HuH-7 (cell line): ENCODE results near the gene IGDCC3.

ENCODE experiments used
- DNase-seq: peaks from one replicate; pipeline ENCODE4 v3.0.0; 2011; ENCODE audit warnings: low spot score

IGDCC3 gene

DNA sequence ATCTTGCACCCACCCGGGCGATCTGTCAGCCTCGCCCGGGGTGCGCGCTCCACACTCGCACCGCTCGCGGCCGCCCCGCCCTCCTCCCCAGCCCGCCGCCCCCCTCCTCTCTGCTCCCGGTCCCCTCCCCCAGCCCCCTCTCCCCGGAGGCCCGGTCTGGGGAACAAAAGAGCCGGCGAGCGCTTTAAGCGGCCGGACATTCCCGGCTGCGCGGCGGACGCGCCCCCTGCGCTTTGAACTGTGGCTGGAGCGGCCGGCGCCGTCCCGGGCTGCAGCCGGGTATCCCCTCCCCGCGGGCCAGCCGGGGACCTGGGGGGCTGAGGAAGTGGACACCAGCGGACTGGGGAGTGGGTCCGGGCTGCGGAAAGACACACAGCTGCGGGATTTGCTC, at the start of gene IGDCC3:
Gene IGDCC3, minus strand, starts transcription at position 27 of the 391 bp plus-strand sequence. CDS start 214 bp downstream, outside the sequence.
- peak; percentile 90 for DNase-seq

DNA sequence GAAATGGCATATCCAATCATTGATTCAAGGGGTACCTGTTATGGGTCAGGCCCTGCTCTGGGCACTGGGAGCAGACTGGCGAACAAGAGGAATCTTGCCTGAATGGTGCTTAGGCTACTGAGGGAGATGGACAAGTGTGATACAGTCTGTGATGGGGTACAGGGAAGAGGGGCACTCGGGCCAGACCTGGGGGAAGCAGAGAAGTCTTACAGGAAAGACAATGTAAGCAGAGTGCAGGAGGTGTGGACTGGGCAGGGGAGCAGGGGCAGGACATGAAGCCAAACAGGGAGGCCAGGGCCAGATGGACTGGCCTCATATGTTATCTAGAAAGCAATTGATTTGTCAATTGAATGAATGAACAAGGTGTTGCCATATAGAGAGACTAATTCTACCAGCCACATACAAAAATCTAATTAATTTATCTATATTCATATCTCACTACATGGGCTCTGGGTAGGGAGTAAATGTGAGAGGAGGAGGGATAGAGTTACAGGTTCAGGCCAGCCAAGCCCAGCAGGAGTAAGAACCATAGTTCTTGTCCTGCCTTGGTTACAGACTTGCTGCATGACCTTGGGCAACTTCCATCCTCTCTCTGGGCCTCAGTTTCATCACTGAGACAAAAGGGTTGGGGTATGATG, 48.5 kb upstream of the IGDCC3 start:
- no peak for DNase-seq

DNA sequence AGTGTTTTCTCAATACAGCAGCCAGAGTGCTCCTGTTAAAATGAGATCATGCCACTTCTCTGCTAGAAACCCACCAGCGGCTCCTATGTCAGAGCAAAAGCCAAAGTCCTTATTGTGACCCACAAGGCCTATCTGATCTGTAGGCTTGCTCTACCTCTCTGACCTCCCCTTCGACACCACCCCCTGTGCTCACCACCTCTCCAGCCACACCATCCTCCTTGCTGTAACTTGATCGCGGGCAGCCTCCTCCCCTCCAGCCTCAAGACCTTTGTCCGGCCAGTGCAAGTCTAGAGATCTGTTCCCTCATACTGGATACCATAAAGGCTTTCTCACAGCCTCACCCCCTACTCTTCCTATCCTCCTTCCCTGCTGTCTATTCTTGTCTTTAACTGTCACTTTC, 46.9 kb upstream of the IGDCC3 start:
- peak; percentile 74 for DNase-seq

DNA sequence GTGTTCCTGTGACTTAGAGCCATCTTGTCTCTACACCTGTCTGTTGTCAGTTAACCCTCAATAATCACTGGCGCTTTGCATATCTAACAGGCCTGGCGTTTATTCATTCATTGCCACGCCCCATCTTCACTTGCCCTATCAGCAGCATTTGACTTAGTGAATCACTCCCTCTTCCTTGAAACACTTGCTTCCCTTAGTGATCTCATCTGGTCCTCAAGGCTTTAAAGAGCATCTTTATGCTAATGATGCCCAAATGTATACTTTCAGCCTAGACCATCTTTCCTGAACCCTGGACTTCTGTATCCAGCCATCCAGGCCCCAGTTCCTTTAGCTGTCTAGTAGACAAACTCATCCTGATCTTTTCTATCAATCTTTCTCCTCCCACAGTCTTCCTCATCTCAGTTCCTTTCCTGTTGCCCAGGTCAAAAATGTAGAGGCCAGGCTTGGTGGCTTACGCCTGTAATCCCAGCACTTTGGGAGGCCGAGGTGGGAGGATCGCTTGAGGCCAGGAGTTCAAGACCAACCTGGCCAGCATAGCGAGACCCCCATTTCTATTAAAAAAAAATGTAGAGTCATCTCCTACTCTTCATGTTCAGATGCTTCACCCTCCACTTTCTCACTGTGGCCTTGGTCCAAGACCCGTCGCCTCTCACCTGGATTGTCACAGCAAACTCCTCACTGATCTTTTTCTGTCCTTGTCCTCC, 46.3 kb upstream of the IGDCC3 start:
- no peak for DNase-seq

DNA sequence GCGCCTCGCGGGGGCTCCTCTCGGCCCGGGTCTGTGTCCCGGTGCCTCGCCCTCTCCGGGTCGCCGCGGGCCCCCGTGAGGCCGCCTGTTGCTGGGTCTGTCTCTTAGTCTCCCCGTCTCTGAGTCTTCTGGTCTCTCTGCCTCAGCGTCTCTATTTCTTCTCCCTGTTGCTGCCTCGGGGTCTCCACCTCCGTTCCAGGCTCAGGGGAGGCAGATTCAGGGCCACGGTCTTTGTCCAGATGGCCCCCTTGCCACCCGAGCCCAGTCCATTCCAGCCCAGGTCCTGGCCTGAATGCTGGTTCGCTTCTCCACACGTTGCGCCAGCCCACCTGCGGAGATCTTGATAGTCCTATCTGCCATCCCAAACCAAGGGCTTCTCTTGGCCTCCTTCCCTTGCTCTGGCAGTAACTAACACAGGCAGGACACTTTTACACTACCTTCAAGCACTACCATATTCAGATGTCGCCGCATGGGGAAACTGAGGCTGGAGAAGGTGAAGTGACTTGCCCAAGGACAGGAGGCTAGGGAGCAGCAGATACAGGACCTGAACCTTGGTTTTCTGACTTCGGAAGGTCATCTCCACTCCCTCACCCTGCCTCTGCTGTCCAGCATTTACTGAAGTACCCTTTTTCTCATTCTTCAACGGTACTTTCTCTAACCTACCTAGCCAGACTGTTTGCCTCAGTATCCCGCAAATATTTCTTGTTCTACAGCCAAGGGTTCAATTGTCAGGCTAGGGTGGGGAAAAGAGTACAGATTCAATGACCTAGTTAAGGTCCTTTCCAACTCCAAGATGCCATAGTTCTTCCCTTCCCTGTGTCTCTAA, 45.6 kb upstream of the IGDCC3 start:
- DNase-seq = no peak

DNA sequence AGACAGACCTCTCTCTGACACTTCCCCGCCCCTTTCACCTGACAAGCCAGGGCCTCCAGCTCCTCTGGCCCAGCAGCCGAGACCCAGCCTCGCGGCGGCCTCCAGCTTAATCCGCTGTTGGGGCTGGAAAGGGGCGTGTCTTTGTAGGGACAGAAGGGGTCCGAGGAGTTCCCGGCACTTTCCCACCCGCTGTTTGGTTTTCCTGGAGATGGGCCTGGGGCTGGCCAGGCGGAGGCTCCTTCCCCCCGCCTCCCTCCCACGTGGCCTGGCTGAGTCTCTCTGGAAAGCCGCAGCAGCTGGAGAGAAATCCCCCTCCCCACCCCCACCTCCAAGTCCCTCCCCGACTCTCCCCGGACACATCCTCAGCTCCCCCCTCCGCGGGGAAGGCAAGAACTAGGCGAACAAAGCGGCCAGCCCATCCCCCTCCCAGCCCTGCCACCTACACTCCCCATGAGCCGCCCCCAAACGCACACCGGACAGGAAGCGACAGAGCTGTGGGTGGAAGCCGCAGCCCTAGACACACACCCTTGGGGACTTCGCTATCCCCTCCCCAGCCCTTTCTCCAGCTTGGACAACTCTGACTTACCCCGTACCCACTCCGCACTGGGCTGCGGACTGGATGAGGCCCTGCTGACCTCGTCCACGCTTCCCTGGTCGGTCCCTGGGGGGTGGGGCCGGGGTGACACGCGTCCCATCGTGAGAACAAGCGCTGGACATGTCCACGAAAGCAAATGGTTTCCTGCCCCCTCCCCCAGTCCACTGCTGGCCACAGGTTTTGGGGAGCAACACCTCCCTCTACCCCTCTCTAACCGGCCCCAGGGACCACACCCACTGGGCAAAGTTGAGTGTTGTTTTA, 43.8 kb upstream of the IGDCC3 start:
- peak; percentile 57 for DNase-seq

DNA sequence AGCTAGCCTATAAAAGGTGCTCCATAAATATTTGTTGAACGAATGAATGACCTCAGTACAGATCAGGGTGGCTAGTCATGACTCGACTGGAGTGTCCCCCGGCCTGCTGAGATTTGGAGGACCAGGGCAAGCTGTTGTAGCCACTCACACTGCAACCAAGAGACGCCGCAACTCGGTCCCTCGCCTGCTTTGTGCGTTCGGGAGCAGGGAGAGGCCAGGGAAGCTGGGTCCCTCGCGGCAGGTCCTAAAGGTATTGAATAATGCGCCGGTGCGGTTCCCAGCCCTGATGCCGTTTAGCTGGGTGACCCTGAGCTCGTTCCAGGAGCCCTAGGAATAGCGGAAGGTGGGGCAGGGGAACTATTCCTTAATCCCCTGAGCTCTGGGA, 43.2 kb upstream of the IGDCC3 start:
- no peak for DNase-seq

DNA sequence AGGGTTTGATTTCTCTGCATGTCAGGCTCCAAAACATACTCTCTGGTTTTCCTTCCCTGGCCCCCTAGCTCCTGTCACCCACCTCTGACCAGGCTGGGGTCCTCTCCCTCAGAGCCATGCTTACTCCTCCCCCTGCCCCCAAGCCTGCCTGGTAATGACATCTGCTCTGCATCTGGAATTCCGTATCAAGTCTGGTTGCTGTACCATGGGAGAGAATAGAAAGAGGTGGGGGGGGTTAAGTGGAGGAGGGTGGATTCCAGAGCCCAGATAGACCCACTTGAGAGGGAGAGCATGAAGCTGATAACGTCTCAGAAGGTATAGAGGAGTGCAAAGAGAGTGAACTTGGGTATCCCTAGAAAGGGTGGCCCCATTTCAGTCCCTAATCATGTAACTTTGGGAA, 40.8 kb upstream of the IGDCC3 start:
- DNase-seq = no peak

DNA sequence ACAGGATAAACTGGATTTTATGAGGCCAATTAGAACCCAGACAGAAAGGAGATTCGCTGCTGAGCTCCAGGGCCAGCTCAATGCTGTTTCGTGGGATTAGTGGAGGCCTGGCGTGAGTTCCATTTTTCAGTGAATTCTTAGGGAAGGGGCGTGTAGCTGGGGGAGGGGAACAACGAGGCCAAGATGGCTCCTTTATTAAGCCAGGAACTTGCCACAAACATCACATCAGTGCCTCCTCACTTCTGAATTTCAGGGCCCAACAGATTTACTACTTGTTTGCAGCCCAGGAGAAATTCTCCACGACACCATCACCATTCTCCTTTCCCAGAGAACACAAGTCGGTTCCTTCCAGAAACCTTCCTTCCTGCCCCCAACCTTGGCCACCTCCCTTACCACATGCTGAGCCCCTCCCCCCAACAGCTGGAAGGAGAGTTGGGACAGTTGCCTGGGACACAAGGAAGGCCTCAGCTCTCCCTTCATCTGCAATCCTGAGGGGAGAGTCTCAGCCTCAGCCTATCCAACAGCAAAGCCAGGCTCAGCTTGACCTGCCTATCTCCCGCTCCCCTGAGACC, 39.1 kb upstream of the IGDCC3 start:
- DNase-seq = no peak

DNA sequence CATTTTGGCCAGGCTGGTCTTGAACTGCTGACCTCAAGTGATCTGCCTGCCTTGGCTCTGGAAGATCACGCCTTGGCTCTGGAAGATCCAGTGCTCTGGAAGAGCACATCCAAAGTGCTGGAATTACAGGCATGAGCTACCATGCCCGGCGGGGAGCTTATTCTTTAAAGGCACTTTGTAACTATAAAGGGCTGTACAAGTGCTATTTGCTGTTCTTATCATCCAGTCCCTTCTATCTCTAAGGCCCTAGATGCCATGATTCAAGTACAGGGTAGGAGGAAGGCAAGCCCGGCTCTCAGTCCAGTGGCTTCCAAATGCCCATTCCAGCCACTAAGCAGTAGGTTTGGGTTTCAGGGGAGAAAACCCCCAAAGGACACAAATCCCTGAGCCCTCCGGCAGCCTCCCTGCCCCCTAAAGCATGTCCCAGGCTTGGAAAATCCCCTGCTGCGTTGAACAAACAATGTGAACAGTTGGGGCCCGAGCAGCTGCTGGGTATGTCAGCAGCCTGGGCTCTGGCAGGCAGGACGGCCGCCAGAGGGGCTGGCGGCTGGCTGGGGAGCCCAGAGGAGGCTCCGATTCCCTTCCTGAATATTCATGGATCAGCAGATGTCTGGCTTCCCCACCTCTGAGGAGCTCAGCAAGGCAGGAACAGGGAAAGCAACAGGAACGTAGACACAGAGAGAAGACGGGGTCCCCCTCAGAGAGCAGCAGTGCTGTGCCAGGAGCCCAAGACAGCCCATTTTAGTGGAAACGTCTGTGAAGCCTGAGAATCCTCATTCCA, 37.2 kb upstream of the IGDCC3 start:
- DNase-seq = peak; percentile 80

DNA sequence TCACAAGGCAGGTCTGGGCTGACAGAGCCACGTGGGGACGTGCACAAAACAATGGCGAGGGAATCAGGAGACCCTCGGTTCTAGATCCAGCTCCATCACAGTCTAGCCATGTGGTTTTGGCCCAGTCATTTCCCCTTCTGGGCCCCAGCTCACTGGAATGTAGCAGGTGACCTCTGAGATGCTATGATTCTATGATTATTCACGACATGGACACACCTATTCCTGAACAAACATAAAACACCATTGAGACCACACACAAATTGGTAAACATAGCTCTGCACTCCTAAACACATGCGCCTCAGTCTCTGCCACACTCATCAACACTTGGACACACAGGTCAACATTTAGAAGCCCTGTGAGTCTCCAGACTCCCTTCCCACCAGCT, 36.0 kb upstream of the IGDCC3 start:
- no peak for DNase-seq

DNA sequence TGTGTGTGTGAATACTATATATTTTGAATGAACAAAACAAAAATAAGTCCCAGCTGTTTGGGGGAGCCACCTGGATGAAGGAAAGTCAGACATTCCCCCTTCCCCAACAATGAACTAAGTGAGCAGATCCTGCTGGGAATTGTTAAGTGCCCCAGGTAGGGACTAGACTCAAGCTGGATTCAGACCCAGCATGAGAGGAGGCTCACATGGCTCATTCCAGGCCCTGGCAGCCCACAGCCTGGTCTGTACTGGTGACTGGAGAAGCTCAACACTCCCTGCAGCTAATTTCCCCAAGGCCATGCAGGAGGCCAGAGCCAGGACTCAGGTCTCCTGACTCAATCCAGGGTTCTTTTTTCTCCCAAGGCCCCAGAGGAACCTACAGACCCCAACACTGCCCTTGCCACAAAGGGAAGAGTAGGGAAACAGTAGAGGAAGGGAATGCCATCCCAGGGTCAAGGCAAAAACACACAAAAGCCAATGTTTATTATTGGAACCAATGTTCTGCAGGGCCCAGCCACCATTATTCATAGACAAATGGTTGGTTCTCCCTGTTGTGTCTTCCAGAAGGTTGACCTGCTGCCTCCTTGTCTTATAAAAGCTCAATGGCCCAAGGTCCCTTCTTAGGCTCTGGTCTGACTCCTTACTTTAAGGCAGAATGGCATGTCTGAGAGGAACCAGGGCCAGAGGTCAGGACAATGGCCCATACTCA, 35.4 kb upstream of the IGDCC3 start:
- no peak for DNase-seq

DNA sequence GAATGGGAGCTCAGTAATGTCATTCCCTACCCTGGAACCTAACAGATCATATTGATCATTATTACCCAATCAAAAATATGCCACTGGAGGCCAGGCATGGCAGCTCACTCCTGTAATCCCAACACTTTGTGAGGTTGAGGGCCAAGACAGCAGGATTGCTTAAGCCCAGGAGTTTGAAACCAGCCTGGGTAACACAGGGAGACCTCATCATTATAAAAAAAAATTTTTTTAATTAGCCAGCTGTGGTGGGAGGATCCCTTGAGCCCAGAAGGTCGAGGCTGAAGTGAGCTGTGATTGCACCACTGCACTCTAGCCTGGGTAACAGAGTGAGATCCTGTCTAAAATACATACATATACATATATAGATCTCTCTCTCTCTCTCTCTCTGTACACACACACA, 34.8 kb upstream of the IGDCC3 start:
- no peak for DNase-seq

DNA sequence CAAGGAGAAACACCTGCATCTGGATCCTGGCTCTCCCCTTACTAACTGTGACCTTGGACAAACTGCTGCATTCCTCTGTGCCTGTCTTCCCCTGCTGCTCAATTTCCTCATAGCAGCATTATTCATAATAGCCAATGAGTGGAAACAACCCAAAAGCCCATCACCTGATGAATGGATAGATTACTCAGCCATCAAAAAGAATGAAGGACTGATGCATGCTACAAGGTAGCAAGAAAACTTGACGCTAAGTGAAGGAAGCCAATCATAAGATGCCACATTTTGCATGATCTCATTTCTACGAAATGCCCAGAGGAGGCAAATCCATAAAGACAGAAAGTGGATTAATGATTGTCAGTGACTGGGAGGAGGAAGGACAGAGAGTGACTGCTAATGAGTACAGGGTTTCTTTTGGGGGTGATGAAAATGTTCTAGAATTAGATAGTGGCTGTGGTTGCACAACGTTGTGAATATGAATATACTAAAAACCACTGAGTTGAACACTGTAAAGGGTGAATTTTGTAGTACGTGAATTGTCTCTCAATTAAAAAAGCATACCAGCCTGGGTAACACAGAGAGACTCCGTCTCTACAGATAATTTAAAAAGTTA, 33.8 kb upstream of the IGDCC3 start:
- no peak for DNase-seq

DNA sequence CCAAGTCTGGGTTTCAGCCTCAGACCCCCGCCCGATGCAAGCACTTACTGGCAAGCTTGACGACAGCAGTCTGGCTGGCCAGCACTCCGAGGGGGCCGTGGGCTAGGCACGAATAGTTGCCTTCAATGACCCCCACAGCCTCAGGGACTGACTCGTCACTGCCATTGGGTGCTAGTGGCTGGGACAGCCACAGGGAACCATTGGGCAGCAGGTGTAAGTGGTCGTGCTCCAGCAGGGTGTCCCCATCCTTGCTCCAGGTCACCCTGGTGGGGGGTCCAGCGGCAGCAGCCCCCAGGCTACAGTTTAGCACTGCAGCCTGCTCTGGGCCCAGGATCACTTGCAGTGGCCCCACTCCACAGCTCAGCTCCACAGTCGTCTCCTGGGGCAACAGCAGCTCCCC, 33.2 kb upstream of the IGDCC3 start:
- no peak for DNase-seq

DNA sequence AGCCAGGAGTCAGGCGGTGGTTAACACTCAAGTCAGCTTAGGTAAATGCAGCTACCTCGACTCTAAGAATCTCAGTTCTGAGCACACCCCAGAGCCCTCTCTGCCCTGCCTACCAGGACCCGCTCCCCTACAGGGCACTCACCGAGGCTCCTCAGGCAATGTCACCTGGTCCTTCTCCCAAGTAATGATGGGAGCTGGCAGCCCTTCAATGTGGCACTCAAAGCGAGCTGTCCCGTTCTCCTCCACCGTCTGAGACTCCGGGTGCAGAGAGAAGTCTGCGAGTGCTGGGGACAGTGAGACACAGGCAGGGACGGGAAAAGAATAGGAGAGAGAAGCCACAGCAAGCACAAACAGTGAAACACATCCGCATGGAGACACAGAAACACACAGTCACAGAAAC, 32.2 kb upstream of the IGDCC3 start:
- DNase-seq = no peak

DNA sequence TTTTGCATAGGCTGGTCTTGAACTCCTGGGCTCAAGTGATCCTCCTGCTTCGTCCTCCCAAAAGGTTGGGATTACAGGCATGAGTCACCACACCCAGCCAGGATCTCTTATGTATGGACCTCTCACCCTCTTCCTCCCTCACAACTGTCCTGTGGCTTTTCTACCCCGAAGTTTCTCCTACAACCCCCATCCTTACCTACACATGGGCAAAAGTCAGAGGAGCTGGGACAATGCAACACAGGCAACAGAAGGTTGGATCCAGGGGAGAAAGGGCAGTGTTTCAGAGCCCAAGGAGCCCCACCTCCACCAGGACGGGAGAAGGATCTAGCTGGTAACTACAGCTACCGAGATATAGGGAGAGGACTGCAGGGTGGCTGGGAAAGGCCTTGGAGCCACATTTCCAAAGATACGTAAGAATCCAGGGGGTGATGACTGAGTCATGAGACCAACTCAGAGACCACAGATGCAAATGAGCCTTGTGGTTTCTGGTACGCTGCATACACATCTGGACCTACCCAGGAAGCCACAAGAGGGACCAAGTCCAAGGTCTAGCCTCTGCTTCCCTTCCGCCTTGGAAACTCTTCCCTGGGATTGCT, 31.3 kb upstream of the IGDCC3 start:
- DNase-seq = no peak

DNA sequence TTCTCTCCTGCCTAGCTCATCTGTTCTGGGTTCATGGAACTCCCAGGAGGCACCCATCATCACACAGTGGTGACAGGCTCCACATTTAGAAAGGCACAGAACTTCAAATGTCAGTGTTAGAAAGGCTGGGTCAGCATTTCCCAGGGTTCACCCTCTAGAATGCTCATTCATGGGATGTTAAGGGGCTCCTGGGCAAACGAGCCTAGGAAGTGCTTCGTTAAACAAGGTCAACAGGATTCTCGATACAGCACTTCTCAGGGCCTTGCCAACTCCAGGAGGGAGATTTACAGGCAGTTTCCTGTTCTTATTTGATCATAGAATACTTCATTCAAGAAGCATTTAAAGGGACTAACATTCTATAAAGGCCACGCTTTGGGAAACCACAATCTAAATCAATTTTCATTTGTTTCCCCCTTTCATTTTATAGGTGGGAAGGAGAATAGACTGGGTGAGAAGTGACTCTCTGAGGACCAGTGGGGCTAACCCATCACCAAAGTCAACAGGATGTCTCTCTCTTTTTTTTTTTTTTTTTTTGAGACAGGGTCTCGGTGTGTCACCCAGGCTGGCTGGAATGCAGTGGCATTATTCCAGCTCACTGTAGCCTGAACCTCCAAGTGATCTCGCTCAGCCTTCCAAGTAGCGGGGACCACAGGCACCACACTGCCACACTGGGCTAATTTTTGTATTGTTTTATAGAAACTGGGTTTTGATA, 30.7 kb upstream of the IGDCC3 start:
- no peak for DNase-seq

DNA sequence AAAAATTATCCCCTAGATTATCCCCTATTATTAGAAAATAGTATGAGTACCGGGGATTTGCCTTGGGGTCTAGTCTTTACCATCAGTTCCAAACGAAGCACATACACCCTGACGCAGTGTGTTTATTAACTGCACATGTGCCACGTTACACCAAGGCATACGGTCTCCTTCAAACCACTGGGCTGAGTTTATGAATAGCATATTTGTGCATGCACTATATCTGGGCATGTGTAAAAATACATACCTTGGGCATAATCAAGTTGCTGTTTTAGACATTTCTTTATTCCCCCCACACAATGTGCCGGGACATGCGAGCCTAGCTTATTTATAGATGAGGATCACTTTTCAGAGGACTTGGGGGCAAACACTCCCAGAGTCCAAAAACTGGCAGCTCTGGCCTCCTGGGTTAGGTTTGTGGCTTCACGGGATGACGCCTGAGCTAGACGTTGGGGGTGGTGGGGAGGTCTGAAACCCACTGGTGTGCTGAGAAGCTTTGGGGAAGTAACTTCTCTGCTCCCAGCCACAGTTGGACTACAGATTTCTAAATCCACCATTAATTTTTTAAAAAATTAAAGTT, 28.7 kb upstream of the IGDCC3 start:
- DNase-seq = no peak
